Measurements from ENCODE around the gene OR2Z1.
"Not testable (repeated sequence)": the region's sequence is repeated elsewhere in the genome, so short reads cannot be mapped to it uniquely, and the experiment has no call there.

GRCh38 chr19:8773587-8773986 lies 52.2 kb downstream of the OR2Z1 start:
- not testable (repeated sequence) for TF ChIP-seq CTCF (conservative IDR thresholded peaks at IDR 0.05; ENCODE audit: low read depth, low read length); EZH2 (IDR thresholded peaks at IDR 0.05; ENCODE audit: borderline replicate concordance, low read depth, low read length, poor library complexity, severe bottlenecking)

All from A673 (cell line).